T-cell (primary cell): Measurements from ENCODE around the gene ZNF668. TPM values are rescaled to one million over a fixed set of nuclear protein-coding genes. Genes with fewer than 3 reads are reported as not detected.

Experiments
- ATAC-seq, 4 experiments: fragments of 200-7000 bp in 3 of 4; fragments of 150-1000 bp in 1 of 4; cut with Tn5 transposase; replicated peaks in 1 of 4; 1 replicate in 3 of 4; 2 replicates in 1 of 4; pipeline ENCODE4 v1.10.0; 2021; ENCODE audit warnings: moderate library complexity in 3 of 4, mild to moderate bottlenecking in 2 of 4, moderate number of reproducible peaks in 1 of 4
- CTCF ChIA-PET, 2 donors: fragments of 300-600 bp; sonication (Branson Sonifier 250); formaldehyde crosslinking; loops; one replicate each; lab custom pipeline; 2022; ENCODE audit warnings: antibody characterized with exemption in 2 of 2; lab: Charles Lee
- POLR2A ChIA-PET, 2 donors: fragments of 300-600 bp; sonication (Branson Sonifier 250); formaldehyde crosslinking; loops; one replicate each; lab custom pipeline; 2022; ENCODE audit warnings: antibody characterized with exemption in 2 of 2; lab: Charles Lee
- DNase-seq, 35 experiments: peaks; one replicate each; pipeline versions ENCODE4 v3.0.0 to v3.0.0-alpha.2; 2013 to 2023
- H3K27ac ChIP-seq: one replicate; pipeline ENCODE4 v1.5.1; 2013; ENCODE audit warnings: low read length
- H3K27me3 ChIP-seq, 2 experiments: replicated peaks in 1 of 2; 1 replicate in 1 of 2; 2 replicates in 1 of 2; pipeline versions ENCODE4 v1.6.1 to v1.7.0; 2013; ENCODE audit warnings: low read length in 1 of 2, mixed read lengths in 1 of 2; ENCODE audit not compliant: control insufficient read depth in 2 of 2, insufficient read depth in 2 of 2; ENCODE audit errors: extremely low read depth in 1 of 2
- H3K36me3 ChIP-seq, 2 donors: 1 replicate in 1 of 2; 2 replicates in 1 of 2; pipeline versions ENCODE4 v1.6.1 to v1.7.0; 2013; ENCODE audit warnings: low read length in 1 of 2; ENCODE audit not compliant: control insufficient read depth in 2 of 2, insufficient read depth in 1 of 2; ENCODE audit errors: extremely low read depth in 1 of 2
- H3K4me1 ChIP-seq, 2 experiments: 1 replicate in 1 of 2; 2 replicates in 1 of 2; pipeline versions ENCODE4 v1.6.1 to v1.7.0; 2013; ENCODE audit warnings: low read length in 2 of 2, mixed read lengths in 1 of 2; ENCODE audit not compliant: insufficient read depth in 2 of 2, control insufficient read depth in 1 of 2; ENCODE audit errors: extremely low read depth in 1 of 2
- H3K4me3 ChIP-seq, 2 donors: 1 replicate in 1 of 2; 2 replicates in 1 of 2; pipeline versions ENCODE4 v1.5.1 to v1.7.0; 2013; ENCODE audit warnings: mild to moderate bottlenecking in 2 of 2, low read length in 1 of 2, moderate library complexity in 1 of 2; ENCODE audit not compliant: control insufficient read depth in 1 of 2; ENCODE audit errors: extremely low read depth in 1 of 2
- H3K9me3 ChIP-seq: 2 replicates; pipeline ENCODE4 v1.7.0; 2013
- H3K27ac Mint-ChIP-seq, 2 donors: one replicate each; pipeline ENCODE4 v1.8.0; 2020 to 2021; ENCODE audit warnings: mild to moderate bottlenecking in 2 of 2, mixed read lengths in 2 of 2
- H3K27me3 Mint-ChIP-seq, 2 donors: one replicate each; pipeline ENCODE4 v1.8.0; 2021 to 2022; ENCODE audit warnings: mixed read lengths in 2 of 2
- H3K36me3 Mint-ChIP-seq: one replicate; pipeline ENCODE4 v1.8.0; 2021; ENCODE audit warnings: mixed read lengths
- H3K4me1 Mint-ChIP-seq, 3 donors: one replicate each; pipeline ENCODE4 v1.8.0; 2020 to 2022; ENCODE audit warnings: mixed read lengths in 3 of 3, mild to moderate bottlenecking in 1 of 3
- H3K4me3 Mint-ChIP-seq, 3 donors: one replicate each; pipeline ENCODE4 v1.8.0; 2020 to 2022; ENCODE audit warnings: mild to moderate bottlenecking in 3 of 3, mixed read lengths in 3 of 3, moderate library complexity in 3 of 3
- H3K9me3 Mint-ChIP-seq, 3 donors: one replicate each; pipeline ENCODE4 v1.8.0; 2020 to 2022; ENCODE audit warnings: mixed read lengths in 3 of 3
- WGBS: methylation state at CpG from one replicate; pipeline ENCODE4 v1.1.5; 2013; ENCODE audit warnings: missing lambda C conversion rate; ENCODE audit not compliant: insufficient coverage; 5-methylcytosine and 5-hydroxymethylcytosine counted together
- total RNA-seq, 35 experiments: library from RNA in 6 of 35; stranded (reverse) in 6 of 35; fragments of 120-200 nt in 1 of 35; gene quantifications; one replicate each; pipeline versions ENCODE4 v1.2.1 to v1.2.4 and lab custom pipeline; 2013 to 2026

Gene ZNF668
- total RNA-seq, 5 donors from 2014 or later (not counting 1 experiment from before 2014, with no cell fraction given) = 12.3 to 14.4 (median 14.3) TPM

GRCh38 chr16:31086629-31086906 lies 12.5 kb upstream of the ZNF668 start:
- Mint-ChIP-seq H3K27ac (no peak overlapping the region), H3K36me3 (peaks cover 15% of the 10 kb centered on the region), H3K4me1 (peaks cover 4 to 22% (median 11%) of the 10 kb centered on the region in 3 donors), H3K9me3 (no peaks in the 10 kb centered on the region), H3K27me3 (no peaks in the 10 kb centered on the region), H3K4me3 (no peak overlapping the region)
- H3K27ac ChIP-seq = no peak overlapping the region
- DNase-seq = no peak
- no peak for ATAC-seq
- ChIA-PET CTCF (no interaction called here), POLR2A (no interaction called here)
- peaks cover 0 to 10% of the 10 kb centered on the region in 2 experiments for H3K4me1 ChIP-seq
- H3K27me3 ChIP-seq = no peaks in the 10 kb centered on the region
- H3K36me3 ChIP-seq = peaks cover 11 to 61% of the 10 kb centered on the region in 2 donors
- H3K9me3 ChIP-seq = no peaks in the 10 kb centered on the region
- H3K4me3 ChIP-seq = no peak overlapping the region
- 100% methylated on average over 2 of the region's 6 CpGs for WGBS

GRCh38 chr16:31085873-31086628 lies 12.0 kb upstream of the ZNF668 start:
- peaks cover 4 to 26% (median 11%) of the 10 kb centered on the region in 3 donors for H3K4me1 Mint-ChIP-seq

GRCh38 chr16:31085411-31085810 lies 11.4 kb upstream of the ZNF668 start:
- Histone ChIP-seq H3K27me3 (no peaks in the 10 kb centered on the region), H3K36me3 (peaks cover 15 to 64% of the 10 kb centered on the region in 2 donors), H3K9me3 (no peaks in the 10 kb centered on the region), H3K4me3 (no peak overlapping the region), H3K4me1 (peaks cover 0 to 21% of the 10 kb centered on the region in 2 experiments), H3K27ac (no peak overlapping the region)
- no peak for DNase-seq
- POLR2A ChIA-PET = no interaction called here
- H3K4me1 Mint-ChIP-seq = peaks cover 9 to 29% (median 17%) of the 10 kb centered on the region in 3 donors
- no peaks in the 10 kb centered on the region for H3K27me3 Mint-ChIP-seq
- WGBS = 92% methylated on average over 8 of the region's 8 CpGs
- H3K27ac Mint-ChIP-seq = no peak overlapping the region
- no peaks in the 10 kb centered on the region for H3K9me3 Mint-ChIP-seq
- peaks cover 10% of the 10 kb centered on the region for H3K36me3 Mint-ChIP-seq
- CTCF ChIA-PET = no interaction called here
- no peak overlapping the region for H3K4me3 Mint-ChIP-seq
- no peak for ATAC-seq

More at GRCh38 chr16:31085873-31086628, 12.0 kb upstream of the ZNF668 start:
- POLR2A ChIA-PET = no interaction called here
- H3K4me3 Mint-ChIP-seq = no peak overlapping the region
- Histone ChIP-seq H3K27ac (no peak overlapping the region), H3K4me3 (no peak overlapping the region), H3K36me3 (peaks cover 13 to 64% of the 10 kb centered on the region in 2 donors), H3K4me1 (peaks cover 0 to 15% of the 10 kb centered on the region in 2 experiments), H3K27me3 (no peaks in the 10 kb centered on the region), H3K9me3 (no peaks in the 10 kb centered on the region)
- H3K27ac Mint-ChIP-seq = no peak overlapping the region
- no peak for DNase-seq
- no peaks in the 10 kb centered on the region for H3K27me3 Mint-ChIP-seq
- ATAC-seq = no peak
- CTCF ChIA-PET = no interaction called here
- WGBS = 97% methylated on average over 18 of the region's 18 CpGs
- H3K9me3 Mint-ChIP-seq = no peaks in the 10 kb centered on the region
- peaks cover 13% of the 10 kb centered on the region for H3K36me3 Mint-ChIP-seq

GRCh38 chr16:31084584-31085302 lies 10.7 kb upstream of the ZNF668 start:
- no peak for ATAC-seq
- POLR2A ChIA-PET = interaction anchor here in 1 of 2 donors (0.5 to 0.7 kb wide), 2 partner anchors 9 to 707 kb away, joined by 3 to 4 read pairs; no protein-coding TSS in a partner anchor
- H3K36me3 Mint-ChIP-seq = peaks cover 11% of the 10 kb centered on the region

GRCh38 chr16:31083981-31084380 lies 9.9 kb upstream of the ZNF668 start:
- no peak overlapping the region for H3K27ac Mint-ChIP-seq

More at GRCh38 chr16:31084584-31085302, 10.7 kb upstream of the ZNF668 start:
- H3K4me1 ChIP-seq = peaks cover 0 to 26% of the 10 kb centered on the region in 2 experiments
- no peak overlapping the region for H3K4me3 Mint-ChIP-seq
- WGBS = over 99% methylated on average over 16 of the region's 16 CpGs
- H3K4me1 Mint-ChIP-seq = peaks cover 9 to 29% (median 19%) of the 10 kb centered on the region in 3 donors
- DNase-seq = no peak
- H3K27ac Mint-ChIP-seq = no peak overlapping the region
- H3K9me3 Mint-ChIP-seq = no peaks in the 10 kb centered on the region
- no peaks in the 10 kb centered on the region for H3K27me3 ChIP-seq
- H3K9me3 ChIP-seq = no peaks in the 10 kb centered on the region
- no peaks in the 10 kb centered on the region for H3K27me3 Mint-ChIP-seq
- no peak overlapping the region for H3K27ac ChIP-seq
- CTCF ChIA-PET = no interaction called here
- no peak overlapping the region for H3K4me3 ChIP-seq
- H3K36me3 ChIP-seq = peaks cover 22 to 66% of the 10 kb centered on the region in 2 donors

GRCh38 chr16:31083556-31083955 lies 9.5 kb upstream of the ZNF668 start:
- WGBS = 85% methylated on average over 4 of the region's 5 CpGs
- ChIA-PET CTCF (no interaction called here), POLR2A (no interaction called here)
- Mint-ChIP-seq H3K27me3 (no peaks in the 10 kb centered on the region), H3K27ac (no peak overlapping the region), H3K36me3 (peaks cover 22% of the 10 kb centered on the region), H3K4me3 (no peak overlapping the region), H3K4me1 (peaks cover 14 to 29% (median 24%) of the 10 kb centered on the region in 3 donors), H3K9me3 (no peaks in the 10 kb centered on the region)
- Histone ChIP-seq H3K27ac (no peak overlapping the region), H3K27me3 (no peaks in the 10 kb centered on the region), H3K9me3 (no peaks in the 10 kb centered on the region), H3K36me3 (peaks cover 24 to 70% of the 10 kb centered on the region in 2 donors), H3K4me3 (no peak overlapping the region), H3K4me1 (peaks cover 0 to 38% of the 10 kb centered on the region in 2 experiments)
- no peak for ATAC-seq
- no peak for DNase-seq

More at GRCh38 chr16:31083981-31084380, 9.9 kb upstream of the ZNF668 start:
- no peaks in the 10 kb centered on the region for H3K27me3 ChIP-seq
- ATAC-seq = no peak
- H3K4me3 ChIP-seq = no peak overlapping the region
- POLR2A ChIA-PET = interaction anchor here in 1 of 2 donors (0.7 kb wide), 1 partner anchor 10 kb away, joined by 3 read pairs; no protein-coding TSS in a partner anchor
- H3K4me1 ChIP-seq = peaks cover 0 to 34% of the 10 kb centered on the region in 2 experiments
- Mint-ChIP-seq H3K4me1 (peaks cover 13 to 29% (median 21%) of the 10 kb centered on the region in 3 donors), H3K4me3 (no peak overlapping the region), H3K36me3 (peaks cover 18% of the 10 kb centered on the region), H3K27me3 (no peaks in the 10 kb centered on the region), H3K9me3 (no peaks in the 10 kb centered on the region)
- no peak overlapping the region for H3K27ac ChIP-seq
- no peak for DNase-seq
- no peaks in the 10 kb centered on the region for H3K9me3 ChIP-seq
- WGBS = 96% methylated on average over 13 of the region's 13 CpGs
- CTCF ChIA-PET = no interaction called here
- H3K36me3 ChIP-seq = peaks cover 22 to 70% of the 10 kb centered on the region in 2 donors
